22Rv1 (cell line): Measurements from ENCODE around the gene TREM2.

ENCODE experiments used
- ZFX ChIP-seq: fragments of 450-650 bp; IDR thresholded peaks from 2 replicates; pipeline ENCODE4 v1.6.1; 2017; ENCODE audit warnings: antibody characterized with exemption, borderline replicate concordance
- TF ChIP-seq, protein P1 (sequence below): fragments of 450-650 bp; IDR thresholded peaks from 2 replicates; pipeline ENCODE4 v1.5.1; 2017; ENCODE audit warnings: mild to moderate bottlenecking

DNA sequence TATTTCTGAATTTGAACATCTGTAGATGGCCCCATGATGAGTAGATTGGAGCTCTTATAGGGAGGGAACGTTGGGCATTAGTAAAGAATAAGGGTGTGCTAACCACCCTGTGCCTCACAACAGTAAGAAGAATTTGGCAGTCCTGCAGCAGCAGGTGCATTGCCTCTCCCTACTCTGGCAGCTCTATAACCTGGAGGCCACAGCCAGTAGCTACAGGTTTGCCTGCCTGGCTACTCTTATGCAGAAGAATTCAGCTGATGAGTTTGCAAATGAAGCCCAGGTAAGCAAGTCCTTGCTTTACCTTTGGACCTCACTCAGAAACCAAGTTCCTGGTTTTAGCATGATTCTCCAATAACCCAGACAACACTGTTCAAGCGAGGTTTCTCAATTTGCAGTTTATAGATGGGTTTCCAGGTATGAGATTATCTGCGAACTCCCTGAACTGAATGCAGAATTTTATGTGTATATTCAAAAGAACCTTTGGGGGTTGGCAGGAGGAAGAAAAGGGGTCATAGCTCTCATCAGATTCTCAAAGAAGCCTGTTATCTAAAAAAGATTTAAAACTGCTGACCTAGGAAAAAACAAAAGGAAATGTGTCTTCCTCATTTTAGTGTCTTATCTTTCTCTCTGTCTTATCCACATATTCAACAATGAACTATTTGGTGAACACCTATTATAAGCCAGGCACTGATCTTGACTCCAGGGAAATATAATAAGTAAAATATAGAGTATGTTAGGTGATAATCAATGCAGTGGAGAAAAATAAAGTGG is 27.7 kb downstream of the TREM2 start:
- TF ChIP-seq, protein P1, sequence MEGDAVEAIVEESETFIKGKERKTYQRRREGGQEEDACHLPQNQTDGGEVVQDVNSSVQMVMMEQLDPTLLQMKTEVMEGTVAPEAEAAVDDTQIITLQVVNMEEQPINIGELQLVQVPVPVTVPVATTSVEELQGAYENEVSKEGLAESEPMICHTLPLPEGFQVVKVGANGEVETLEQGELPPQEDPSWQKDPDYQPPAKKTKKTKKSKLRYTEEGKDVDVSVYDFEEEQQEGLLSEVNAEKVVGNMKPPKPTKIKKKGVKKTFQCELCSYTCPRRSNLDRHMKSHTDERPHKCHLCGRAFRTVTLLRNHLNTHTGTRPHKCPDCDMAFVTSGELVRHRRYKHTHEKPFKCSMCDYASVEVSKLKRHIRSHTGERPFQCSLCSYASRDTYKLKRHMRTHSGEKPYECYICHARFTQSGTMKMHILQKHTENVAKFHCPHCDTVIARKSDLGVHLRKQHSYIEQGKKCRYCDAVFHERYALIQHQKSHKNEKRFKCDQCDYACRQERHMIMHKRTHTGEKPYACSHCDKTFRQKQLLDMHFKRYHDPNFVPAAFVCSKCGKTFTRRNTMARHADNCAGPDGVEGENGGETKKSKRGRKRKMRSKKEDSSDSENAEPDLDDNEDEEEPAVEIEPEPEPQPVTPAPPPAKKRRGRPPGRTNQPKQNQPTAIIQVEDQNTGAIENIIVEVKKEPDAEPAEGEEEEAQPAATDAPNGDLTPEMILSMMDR = no peak
- no peak for TF ChIP-seq ZFX
